Tibial nerve (tissue), 4 donors: ENCODE data around the gene CIITA.

Experiments
- EP300 ChIP-seq, 2 donors: sonication (generic); formaldehyde crosslinking; IDR thresholded peaks; one replicate each; pipeline ENCODE4 v1.6.1; 2017; ENCODE audit warnings: antibody characterized with exemption in 2 of 2, mild to moderate bottlenecking in 1 of 2
- TF ChIP-seq, protein P1 (sequence below), 5 experiments: fragments of 200-600 bp in 3 of 5; fragments of 450-650 bp in 2 of 5; sonication (generic) in 3 of 5; IDR thresholded peaks; one replicate each; pipeline ENCODE4 v1.5.1; 2016 to 2019; ENCODE audit warnings: antibody characterized with exemption in 5 of 5, mild to moderate bottlenecking in 3 of 5, moderate library complexity in 2 of 5

GRCh38 chr16:10862438-10862837 is 14.6 kb upstream of the CIITA start:
- TF ChIP-seq, protein P1, sequence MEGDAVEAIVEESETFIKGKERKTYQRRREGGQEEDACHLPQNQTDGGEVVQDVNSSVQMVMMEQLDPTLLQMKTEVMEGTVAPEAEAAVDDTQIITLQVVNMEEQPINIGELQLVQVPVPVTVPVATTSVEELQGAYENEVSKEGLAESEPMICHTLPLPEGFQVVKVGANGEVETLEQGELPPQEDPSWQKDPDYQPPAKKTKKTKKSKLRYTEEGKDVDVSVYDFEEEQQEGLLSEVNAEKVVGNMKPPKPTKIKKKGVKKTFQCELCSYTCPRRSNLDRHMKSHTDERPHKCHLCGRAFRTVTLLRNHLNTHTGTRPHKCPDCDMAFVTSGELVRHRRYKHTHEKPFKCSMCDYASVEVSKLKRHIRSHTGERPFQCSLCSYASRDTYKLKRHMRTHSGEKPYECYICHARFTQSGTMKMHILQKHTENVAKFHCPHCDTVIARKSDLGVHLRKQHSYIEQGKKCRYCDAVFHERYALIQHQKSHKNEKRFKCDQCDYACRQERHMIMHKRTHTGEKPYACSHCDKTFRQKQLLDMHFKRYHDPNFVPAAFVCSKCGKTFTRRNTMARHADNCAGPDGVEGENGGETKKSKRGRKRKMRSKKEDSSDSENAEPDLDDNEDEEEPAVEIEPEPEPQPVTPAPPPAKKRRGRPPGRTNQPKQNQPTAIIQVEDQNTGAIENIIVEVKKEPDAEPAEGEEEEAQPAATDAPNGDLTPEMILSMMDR (IDR thresholded peaks at IDR 0.05) = no peak
- peak in 1 of 2 donors; percentile 66 for TF ChIP-seq EP300 (IDR thresholded peaks at IDR 0.05)
